ENCODE measurements around the gene MAN1C1. TPM values are rescaled to one million over a fixed set of nuclear protein-coding genes. Genes with fewer than 3 reads are reported as not detected.

MAN1C1 gene
- total RNA-seq, 1 experiment from 2014 or later, result 0.11 TPM

DNA sequence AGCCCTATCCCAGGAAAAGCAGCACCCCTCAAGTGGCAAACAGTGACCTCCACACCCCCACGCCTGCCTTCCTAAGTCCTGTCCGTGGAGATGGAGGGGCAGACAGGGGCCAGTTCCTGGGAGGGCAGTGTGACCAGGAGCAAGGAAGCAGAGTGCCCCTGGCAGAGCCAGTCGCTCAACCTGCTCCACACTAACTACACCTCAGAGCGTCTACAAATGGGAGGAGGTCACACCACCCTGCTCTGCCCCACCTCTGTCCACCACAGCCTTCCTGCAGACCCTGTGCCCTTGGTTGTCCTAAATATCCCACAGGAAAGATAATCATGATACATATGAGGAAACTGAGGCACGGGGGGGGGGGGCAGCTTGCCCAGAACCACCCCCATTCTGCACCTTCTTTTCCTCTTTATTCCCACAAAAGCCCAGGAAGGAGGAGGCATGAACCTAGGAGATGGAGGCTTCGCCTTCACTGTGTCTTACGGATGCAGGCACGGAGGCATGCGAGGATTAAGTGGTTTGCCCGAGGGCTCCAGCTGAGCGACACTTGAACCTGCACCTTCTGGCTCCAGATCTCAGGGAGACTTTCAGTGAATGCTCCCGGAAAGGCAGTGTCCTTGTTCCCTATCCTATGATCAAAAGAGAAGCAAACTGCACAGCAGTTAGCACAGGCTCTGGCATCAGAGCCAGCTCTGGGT is 140.7 kb downstream of the MAN1C1 start:
- Histone ChIP-seq H2AFZ (ENCODE audit: low read length) (no peak overlapping the region), H3K79me2 (ENCODE audit: low read length) (no peaks in the 10 kb centered on the region), H4K20me1 (ENCODE audit: low read length) (no peaks in the 10 kb centered on the region), H3K4me2 (ENCODE audit: low read length) (no peak overlapping the region), H3K27me3 (ENCODE audit: low read length) (0 out of 2 replicates have a peak, but pooled peaks cover 4% of the 10 kb centered on the region), H3K27ac (ENCODE audit: low read length) (no peak overlapping the region), H3K36me3 (ENCODE audit: low read depth, low read length) (no peaks in the 10 kb centered on the region), H3K4me1 (ENCODE audit: insufficient read depth, low read length) (no peaks in the 10 kb centered on the region), H3F3A (ENCODE audit: low read length, unreplicated experiment) (no peaks in the 10 kb centered on the region), H3K9ac (ENCODE audit: low read length) (no peak overlapping the region), H3K9me2 (replicated peaks; ENCODE audit: low read length) (no peaks in the 10 kb centered on the region), H3K9me3 (ENCODE audit: low read length) (no peaks in the 10 kb centered on the region), H3K4me3 (ENCODE audit: low read length) (no peak overlapping the region)
- ChIA-PET CTCF (no interaction called here), POLR2A (ENCODE audit: unreplicated experiment) (interaction anchor here (0.6 kb wide), 1 partner anchor 147 kb away, joined by 4 read pairs; no protein-coding TSS in a partner anchor)
- ATAC-seq, result no peak
- no peak for DNase-seq
- no peak for TF ChIP-seq EZH2phosphoT487 (IDR thresholded peaks at IDR 0.05; ENCODE audit: borderline replicate concordance, low read length)
- TF ChIP-seq EZH2 (IDR thresholded peaks at IDR 0.05; ENCODE audit: low read length, unreplicated experiment), result no peak
- no peak for TF ChIP-seq CTCF (conservative IDR thresholded peaks at IDR 0.05; ENCODE audit: low read depth, low read length)
- intact Hi-C loops (cut with micrococcal nuclease), result no loop called here
- no TSS peak for BruUV-seq (replicated peaks)

DNA sequence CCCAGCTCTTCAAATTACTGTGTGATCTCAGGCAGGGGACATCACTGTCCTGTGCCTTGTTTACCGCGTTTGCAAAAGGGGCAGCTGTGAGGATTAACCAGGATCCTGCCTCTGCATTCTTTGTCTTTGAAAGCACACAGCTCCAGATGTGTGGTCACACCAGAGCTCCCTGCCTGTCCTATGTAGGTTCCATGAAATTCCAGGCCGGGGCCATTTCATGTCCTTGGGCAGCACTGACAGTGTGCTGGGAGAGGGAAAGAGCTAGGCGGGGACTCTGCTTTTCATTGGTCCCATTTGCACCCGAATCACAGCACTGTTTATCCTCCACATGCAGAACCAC is 141.2 kb downstream of the MAN1C1 start:
- Histone ChIP-seq H3F3A (ENCODE audit: low read length, unreplicated experiment) (no peaks in the 10 kb centered on the region), H3K36me3 (ENCODE audit: low read depth, low read length) (no peaks in the 10 kb centered on the region), H3K4me1 (ENCODE audit: insufficient read depth, low read length) (no peaks in the 10 kb centered on the region), H3K9ac (ENCODE audit: low read length) (no peak overlapping the region), H3K79me2 (ENCODE audit: low read length) (no peaks in the 10 kb centered on the region), H3K4me3 (ENCODE audit: low read length) (no peak overlapping the region), H3K9me3 (ENCODE audit: low read length) (no peaks in the 10 kb centered on the region), H2AFZ (ENCODE audit: low read length) (no peak overlapping the region), H3K9me2 (replicated peaks; ENCODE audit: low read length) (no peaks in the 10 kb centered on the region), H3K4me2 (ENCODE audit: low read length) (no peak overlapping the region), H3K27ac (ENCODE audit: low read length) (no peak overlapping the region), H4K20me1 (ENCODE audit: low read length) (no peaks in the 10 kb centered on the region), H3K27me3 (ENCODE audit: low read length) (0 out of 2 replicates have a peak, but pooled peaks cover 4% of the 10 kb centered on the region)
- intact Hi-C loops (cut with micrococcal nuclease), result no loop called here
- CTCF ChIA-PET, result no interaction called here
- TF ChIP-seq EZH2 (IDR thresholded peaks at IDR 0.05; ENCODE audit: low read length, unreplicated experiment) (no peak), EZH2phosphoT487 (IDR thresholded peaks at IDR 0.05; ENCODE audit: borderline replicate concordance, low read length) (no peak), CTCF (conservative IDR thresholded peaks at IDR 0.05; ENCODE audit: low read depth, low read length) (no peak)
- POLR2A ChIA-PET (ENCODE audit: unreplicated experiment), result interaction anchor here (0.6 to 0.7 kb wide), 2 partner anchors 129 to 147 kb away, joined by 3 to 4 read pairs; no protein-coding TSS in a partner anchor
- ATAC-seq (no peak), DNase-seq (no peak)
- no TSS peak for BruUV-seq (replicated peaks)

DNA sequence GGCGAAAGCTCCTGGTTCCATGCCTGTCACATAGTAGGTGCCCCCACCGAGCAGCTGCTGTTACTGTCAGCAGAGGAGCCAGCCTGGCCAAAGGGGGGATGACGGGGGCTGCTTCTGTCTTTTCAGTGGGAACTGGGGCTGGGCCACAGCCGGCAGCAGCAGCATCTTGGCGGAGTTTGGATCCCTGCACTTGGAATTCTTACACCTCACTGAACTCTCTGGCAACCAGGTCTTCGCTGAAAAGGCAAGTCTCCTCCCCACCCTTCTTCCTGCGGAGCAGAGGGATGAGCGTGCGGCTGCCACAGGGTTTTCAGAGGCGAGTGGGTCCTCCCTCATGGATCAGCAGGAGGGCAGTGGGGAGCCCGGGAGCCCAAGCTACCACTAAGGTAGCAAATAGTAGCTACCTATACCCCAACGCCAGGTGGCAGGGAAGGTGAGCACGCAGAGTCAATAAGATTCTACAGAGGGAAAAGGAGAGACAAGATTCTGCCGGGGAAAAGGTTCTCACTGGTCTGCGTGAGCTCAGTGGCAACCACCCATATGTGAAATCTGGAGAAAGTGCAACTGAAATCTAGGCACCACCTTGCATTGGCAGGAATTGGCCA is 142.0 kb downstream of the MAN1C1 start:
- Histone ChIP-seq H3K27me3 (ENCODE audit: low read length) (0 out of 2 replicates have a peak, but pooled peaks cover 4% of the 10 kb centered on the region), H3K9me2 (replicated peaks; ENCODE audit: low read length) (no peaks in the 10 kb centered on the region), H3F3A (ENCODE audit: low read length, unreplicated experiment) (no peaks in the 10 kb centered on the region), H3K4me2 (ENCODE audit: low read length) (no peak overlapping the region), H3K9me3 (ENCODE audit: low read length) (no peaks in the 10 kb centered on the region), H3K36me3 (ENCODE audit: low read depth, low read length) (no peaks in the 10 kb centered on the region), H3K9ac (ENCODE audit: low read length) (no peak overlapping the region), H3K79me2 (ENCODE audit: low read length) (no peaks in the 10 kb centered on the region), H3K4me3 (ENCODE audit: low read length) (no peak overlapping the region), H4K20me1 (ENCODE audit: low read length) (no peaks in the 10 kb centered on the region), H3K27ac (ENCODE audit: low read length) (no peak overlapping the region), H2AFZ (ENCODE audit: low read length) (no peak overlapping the region), H3K4me1 (ENCODE audit: insufficient read depth, low read length) (no peaks in the 10 kb centered on the region)
- TF ChIP-seq EZH2 (IDR thresholded peaks at IDR 0.05; ENCODE audit: low read length, unreplicated experiment) (no peak), CTCF (conservative IDR thresholded peaks at IDR 0.05; ENCODE audit: low read depth, low read length) (no peak), EZH2phosphoT487 (IDR thresholded peaks at IDR 0.05; ENCODE audit: borderline replicate concordance, low read length) (no peak)
- ChIA-PET POLR2A (ENCODE audit: unreplicated experiment) (interaction anchor here (0.6 to 0.7 kb wide), 2 partner anchors 130 to 1303 kb away, joined by 3 to 4 read pairs; no protein-coding TSS in a partner anchor), CTCF (no interaction called here)
- ATAC-seq, result no peak
- intact Hi-C loops (cut with micrococcal nuclease), result no loop called here
- no peak for DNase-seq
- BruUV-seq (replicated peaks), result no TSS peak
